ENCODE measurements around the gene WFDC5. TPM values are rescaled to one million over a fixed set of nuclear protein-coding genes. Genes with fewer than 3 reads are reported as not detected.

The WFDC5 gene
- total and polyA plus RNA-seq, 12 donors, result not detected

DNA sequence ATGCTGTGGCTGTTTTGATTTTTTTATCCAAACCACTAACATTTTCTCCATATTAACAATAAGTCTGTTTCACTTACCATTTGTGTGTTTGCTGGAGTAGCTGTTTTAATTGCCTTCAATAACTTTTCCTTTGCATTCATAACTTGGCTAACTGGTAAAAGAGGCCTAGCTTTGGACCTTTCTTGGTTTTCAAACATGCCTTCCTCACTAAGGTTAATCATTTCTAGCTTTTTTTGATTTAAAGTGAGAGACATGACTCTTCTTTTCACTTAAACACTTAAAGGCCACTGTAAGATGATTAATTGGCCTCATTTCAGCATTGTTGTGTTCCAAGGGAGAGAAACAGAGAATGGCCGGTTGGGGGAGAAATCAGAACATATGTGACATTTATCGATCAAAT lies 6.4 kb upstream of the WFDC5 start:
- no peak for DNase-seq
- TF ChIP-seq, protein P1, sequence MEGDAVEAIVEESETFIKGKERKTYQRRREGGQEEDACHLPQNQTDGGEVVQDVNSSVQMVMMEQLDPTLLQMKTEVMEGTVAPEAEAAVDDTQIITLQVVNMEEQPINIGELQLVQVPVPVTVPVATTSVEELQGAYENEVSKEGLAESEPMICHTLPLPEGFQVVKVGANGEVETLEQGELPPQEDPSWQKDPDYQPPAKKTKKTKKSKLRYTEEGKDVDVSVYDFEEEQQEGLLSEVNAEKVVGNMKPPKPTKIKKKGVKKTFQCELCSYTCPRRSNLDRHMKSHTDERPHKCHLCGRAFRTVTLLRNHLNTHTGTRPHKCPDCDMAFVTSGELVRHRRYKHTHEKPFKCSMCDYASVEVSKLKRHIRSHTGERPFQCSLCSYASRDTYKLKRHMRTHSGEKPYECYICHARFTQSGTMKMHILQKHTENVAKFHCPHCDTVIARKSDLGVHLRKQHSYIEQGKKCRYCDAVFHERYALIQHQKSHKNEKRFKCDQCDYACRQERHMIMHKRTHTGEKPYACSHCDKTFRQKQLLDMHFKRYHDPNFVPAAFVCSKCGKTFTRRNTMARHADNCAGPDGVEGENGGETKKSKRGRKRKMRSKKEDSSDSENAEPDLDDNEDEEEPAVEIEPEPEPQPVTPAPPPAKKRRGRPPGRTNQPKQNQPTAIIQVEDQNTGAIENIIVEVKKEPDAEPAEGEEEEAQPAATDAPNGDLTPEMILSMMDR (IDR thresholded peaks at IDR 0.05), result no peak
- TF ChIP-seq POLR2A (IDR thresholded peaks at IDR 0.05), result no peak
- H3K36me3 ChIP-seq (replicated peaks in 1 of 2), result no peaks in the 10 kb centered on the region
- H3K27me3 ChIP-seq, result peaks cover 8% of the 10 kb centered on the region
- H3K4me3 ChIP-seq, result no peak overlapping the region
- no peaks in the 10 kb centered on the region for H3K4me1 ChIP-seq (replicated peaks in 1 of 2)
- 80 to 92% (median 90%) methylated on average over 2 of the region's 2 CpGs for WGBS, 4 donors
- intact Hi-C loops (cut with DNase I), result no loop called here
- no peak overlapping the region for H3K27ac ChIP-seq
- H3K9me3 ChIP-seq (replicated peaks in 1 of 3), result no peaks in the 10 kb centered on the region

DNA sequence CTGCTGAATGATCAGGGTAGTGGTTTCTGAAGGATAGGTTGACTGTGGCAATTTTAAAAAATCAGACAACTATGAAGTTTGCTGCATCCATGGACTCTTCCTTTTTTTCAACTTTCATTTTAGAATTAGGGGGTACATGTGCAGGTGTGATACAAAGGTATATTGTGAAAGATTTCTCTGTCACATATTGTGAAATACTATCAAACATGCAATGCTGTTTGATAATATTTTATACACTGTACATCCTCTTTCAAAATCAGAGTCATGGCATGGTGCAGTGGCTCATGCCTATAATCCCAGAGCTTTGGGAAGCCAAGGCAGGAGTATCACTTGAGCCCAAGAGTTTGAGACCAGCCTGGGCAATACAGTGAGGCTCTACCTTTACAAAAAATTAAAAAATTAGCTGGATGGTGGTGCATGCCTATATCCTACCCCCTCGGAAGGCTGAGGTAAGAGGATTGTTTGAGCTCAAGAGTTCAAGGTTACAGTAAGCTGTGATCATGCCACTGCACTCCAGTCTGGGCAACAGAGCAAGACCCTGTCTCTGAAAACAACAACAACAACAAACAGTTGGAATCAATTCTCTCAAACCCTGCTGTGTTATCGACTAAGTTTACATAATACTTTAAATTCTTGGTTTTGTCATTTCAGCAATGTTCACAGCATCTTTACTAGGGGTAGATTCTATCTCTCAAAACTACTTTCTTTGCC lies 4.7 kb upstream of the WFDC5 start:
- 75 to 83% (median 79%) methylated on average over 2 of the region's 2 CpGs for WGBS, 4 donors
- TF ChIP-seq, protein P1 (IDR thresholded peaks at IDR 0.05), result no peak
- no peak for TF ChIP-seq POLR2A (IDR thresholded peaks at IDR 0.05)
- no peak for DNase-seq

DNA sequence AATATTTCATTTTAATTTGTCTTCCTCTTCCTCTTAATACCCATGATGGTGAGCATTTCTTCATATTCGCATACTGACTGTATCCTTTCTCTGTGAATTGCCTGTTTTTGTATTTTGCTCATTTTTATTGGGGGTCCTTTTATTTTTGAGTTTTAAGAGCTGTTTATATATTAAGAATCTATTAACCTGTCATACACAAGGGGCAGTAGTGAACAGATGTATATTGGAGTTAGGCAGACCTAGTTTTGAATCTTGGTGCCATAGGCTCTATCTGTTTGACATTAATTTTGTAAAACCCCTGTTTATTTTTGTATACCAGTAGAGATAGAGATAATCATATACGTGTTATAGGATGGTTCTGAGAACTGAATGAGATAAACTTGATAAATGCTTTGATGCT lies 3.1 kb upstream of the WFDC5 start:
- Histone ChIP-seq H3K4me1 (replicated peaks in 1 of 2) (no peaks in the 10 kb centered on the region), H3K27ac (no peak overlapping the region), H3K4me3 (no peak overlapping the region), H3K9me3 (replicated peaks in 1 of 3) (no peaks in the 10 kb centered on the region), H3K36me3 (replicated peaks in 1 of 2) (no peaks in the 10 kb centered on the region), H3K27me3 (peaks cover 8% of the 10 kb centered on the region)
- intact Hi-C loops (cut with DNase I), result loop anchor here in 1 of 2 donors (10.0 kb wide), 1 partner anchor 103 kb away; no protein-coding TSS in a partner anchor
- 76 to 89% (median 84%) methylated on average over 2 of the region's 2 CpGs for WGBS, 4 donors
- TF ChIP-seq, protein P1 (IDR thresholded peaks at IDR 0.05), result no peak
- no peak for TF ChIP-seq POLR2A (IDR thresholded peaks at IDR 0.05)
- no peak for DNase-seq

More for the DNA sequence above, 4.7 kb upstream of the WFDC5 start:
- no peaks in the 10 kb centered on the region for H3K9me3 ChIP-seq (replicated peaks in 1 of 3)
- no peaks in the 10 kb centered on the region for H3K36me3 ChIP-seq (replicated peaks in 1 of 2)
- H3K4me3 ChIP-seq, result no peak overlapping the region
- no peak overlapping the region for H3K27ac ChIP-seq
- no peaks in the 10 kb centered on the region for H3K4me1 ChIP-seq (replicated peaks in 1 of 2)
- H3K27me3 ChIP-seq, result peaks cover 8% of the 10 kb centered on the region
- intact Hi-C loops (cut with DNase I), result loop anchor here in 1 of 2 donors (10.0 kb wide), 1 partner anchor 105 kb away; no protein-coding TSS in a partner anchor

DNA sequence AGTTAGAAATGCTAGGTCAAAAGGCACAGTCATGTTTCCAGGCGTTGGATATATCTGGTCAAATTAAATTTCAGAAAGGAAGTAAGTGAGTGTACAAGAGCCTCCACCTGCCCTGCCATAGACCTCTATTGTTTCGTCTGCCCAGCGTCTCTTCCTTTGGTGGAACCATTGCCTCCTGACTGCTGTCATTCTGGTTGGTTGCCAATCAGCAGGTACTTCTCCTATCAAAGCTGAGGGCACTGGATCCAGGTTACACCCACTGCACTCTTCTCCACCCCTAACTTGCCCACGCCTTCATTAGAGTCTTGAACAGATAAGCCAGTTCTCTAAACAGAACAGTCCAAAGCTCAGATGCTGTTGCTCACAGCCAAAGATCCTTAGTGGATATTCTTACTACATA lies 2.6 kb upstream of the WFDC5 start:
- WGBS, 4 donors, result 70 to 83% (median 76%) methylated on average over 4 of the region's 4 CpGs
- Histone ChIP-seq H3K36me3 (replicated peaks in 1 of 2) (no peaks in the 10 kb centered on the region), H3K4me3 (no peak overlapping the region), H3K27ac (no peak overlapping the region), H3K27me3 (peaks cover 8% of the 10 kb centered on the region), H3K4me1 (replicated peaks in 1 of 2) (no peaks in the 10 kb centered on the region), H3K9me3 (replicated peaks in 1 of 3) (no peaks in the 10 kb centered on the region)
- peak in 1 of 7 donors; percentile 13 for DNase-seq
- TF ChIP-seq, protein P1 (IDR thresholded peaks at IDR 0.05), result no peak
- TF ChIP-seq POLR2A (IDR thresholded peaks at IDR 0.05), result no peak
- intact Hi-C loops (cut with DNase I), result loop anchor here in 1 of 2 donors (10.0 kb wide), 1 partner anchor 103 kb away; no protein-coding TSS in a partner anchor

Data from adrenal gland (tissue), 12 donors.